ENCODE measurements around the gene GALNT9.

GRCh38 chr12:132357623-132358186 lies 28.3 kb upstream of the GALNT9 start:
- TF ChIP-seq CTCF (IDR thresholded peaks at IDR 0.05) (no peak), ZFX (IDR thresholded peaks at IDR 0.05; ENCODE audit: borderline replicate concordance) (no peak)

Measured in 22Rv1 (cell line).